NCI-H1930 (cell line): ENCODE results near the gene AQP12A.

ENCODE experiments used
- DNase-seq, 2 experiments: peaks; one replicate each; lab custom pipeline; 2025; lab: John Stamatoyannopoulos, UW

The AQP12A gene

GRCh38 chr2:240745456-240745855, 53.8 kb downstream of the AQP12A start:
- DNase-seq: no peak

GRCh38 chr2:240745962-240746361, 54.3 kb downstream of the AQP12A start:
- no peak for DNase-seq

GRCh38 chr2:240746671-240747070, 55.0 kb downstream of the AQP12A start:
- DNase-seq: no peak

- no peak for DNase-seq
Observed at GRCh38 chr2:240747256-240747655, 55.6 kb downstream of the AQP12A start.
